Stomach (tissue), 4 donors: ENCODE measurements around the gene TMEM132C.

Experiments used
- POLR2A ChIP-seq, 4 donors: fragments of 450-650 bp; IDR thresholded peaks; one replicate each; pipeline ENCODE4 v1.6.1; 2016; ENCODE audit warnings: antibody characterized with exemption in 4 of 4, control low read depth in 2 of 4, mild to moderate bottlenecking in 1 of 4, moderate library complexity in 1 of 4
- TF ChIP-seq, protein P1 (sequence below), 7 experiments: fragments of 450-650 bp in 4 of 7; fragments of 200-600 bp in 3 of 7; sonication (generic) in 3 of 7; IDR thresholded peaks; one replicate each; pipeline ENCODE4 v1.5.1; 2016 to 2019; ENCODE audit warnings: antibody characterized with exemption in 7 of 7, control low read depth in 2 of 7, mild to moderate bottlenecking in 1 of 7

DNA sequence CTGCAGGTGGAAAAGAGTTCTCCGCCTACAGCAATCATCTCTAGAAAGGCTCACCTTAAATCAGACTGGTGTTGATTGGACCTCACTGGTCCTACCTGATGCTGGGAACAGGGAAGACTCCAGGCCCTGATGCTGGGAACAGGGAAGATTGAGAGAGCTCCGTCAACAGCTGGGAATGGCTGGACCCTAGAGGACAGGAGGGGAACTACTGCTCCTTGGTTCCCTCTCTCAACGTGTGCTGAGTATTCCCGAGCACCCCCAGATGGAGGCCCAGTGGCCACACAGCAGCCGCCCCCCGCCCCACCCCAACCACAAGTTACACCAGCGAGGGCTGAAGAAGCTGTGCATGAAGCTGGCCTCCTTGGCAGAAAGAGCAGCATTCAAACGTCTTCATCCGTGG lies 316.5 kb downstream of the TMEM132C start:
- TF ChIP-seq, protein P1, sequence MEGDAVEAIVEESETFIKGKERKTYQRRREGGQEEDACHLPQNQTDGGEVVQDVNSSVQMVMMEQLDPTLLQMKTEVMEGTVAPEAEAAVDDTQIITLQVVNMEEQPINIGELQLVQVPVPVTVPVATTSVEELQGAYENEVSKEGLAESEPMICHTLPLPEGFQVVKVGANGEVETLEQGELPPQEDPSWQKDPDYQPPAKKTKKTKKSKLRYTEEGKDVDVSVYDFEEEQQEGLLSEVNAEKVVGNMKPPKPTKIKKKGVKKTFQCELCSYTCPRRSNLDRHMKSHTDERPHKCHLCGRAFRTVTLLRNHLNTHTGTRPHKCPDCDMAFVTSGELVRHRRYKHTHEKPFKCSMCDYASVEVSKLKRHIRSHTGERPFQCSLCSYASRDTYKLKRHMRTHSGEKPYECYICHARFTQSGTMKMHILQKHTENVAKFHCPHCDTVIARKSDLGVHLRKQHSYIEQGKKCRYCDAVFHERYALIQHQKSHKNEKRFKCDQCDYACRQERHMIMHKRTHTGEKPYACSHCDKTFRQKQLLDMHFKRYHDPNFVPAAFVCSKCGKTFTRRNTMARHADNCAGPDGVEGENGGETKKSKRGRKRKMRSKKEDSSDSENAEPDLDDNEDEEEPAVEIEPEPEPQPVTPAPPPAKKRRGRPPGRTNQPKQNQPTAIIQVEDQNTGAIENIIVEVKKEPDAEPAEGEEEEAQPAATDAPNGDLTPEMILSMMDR (IDR thresholded peaks at IDR 0.05) = peak in 1 of 7 experiments; percentile 8
- TF ChIP-seq POLR2A (IDR thresholded peaks at IDR 0.05) = no peak
